Muscle of back (tissue), 11 donors: Measurements from ENCODE around the gene ADCY7. TPM values are rescaled to one million over a fixed set of nuclear protein-coding genes. Genes with fewer than 3 reads are reported as not detected.

ENCODE experiments used
- DNase-seq, 3 donors: peaks; one replicate each; pipeline versions ENCODE4 v3.0.0 to v3.0.0-alpha.2; 2013
- polyA plus RNA-seq, 10 donors: library from polyadenylated mRNA; unstranded; fragments of 120-200 nt; gene quantifications; one replicate each; pipeline ENCODE4 v1.2.1, GENCODE V29; 2013; ENCODE audit not compliant: insufficient read length in 10 of 10

ADCY7 gene
- polyA plus RNA-seq, 10 donors: 4.6 to 10.6 (median 8.9) TPM

DNA sequence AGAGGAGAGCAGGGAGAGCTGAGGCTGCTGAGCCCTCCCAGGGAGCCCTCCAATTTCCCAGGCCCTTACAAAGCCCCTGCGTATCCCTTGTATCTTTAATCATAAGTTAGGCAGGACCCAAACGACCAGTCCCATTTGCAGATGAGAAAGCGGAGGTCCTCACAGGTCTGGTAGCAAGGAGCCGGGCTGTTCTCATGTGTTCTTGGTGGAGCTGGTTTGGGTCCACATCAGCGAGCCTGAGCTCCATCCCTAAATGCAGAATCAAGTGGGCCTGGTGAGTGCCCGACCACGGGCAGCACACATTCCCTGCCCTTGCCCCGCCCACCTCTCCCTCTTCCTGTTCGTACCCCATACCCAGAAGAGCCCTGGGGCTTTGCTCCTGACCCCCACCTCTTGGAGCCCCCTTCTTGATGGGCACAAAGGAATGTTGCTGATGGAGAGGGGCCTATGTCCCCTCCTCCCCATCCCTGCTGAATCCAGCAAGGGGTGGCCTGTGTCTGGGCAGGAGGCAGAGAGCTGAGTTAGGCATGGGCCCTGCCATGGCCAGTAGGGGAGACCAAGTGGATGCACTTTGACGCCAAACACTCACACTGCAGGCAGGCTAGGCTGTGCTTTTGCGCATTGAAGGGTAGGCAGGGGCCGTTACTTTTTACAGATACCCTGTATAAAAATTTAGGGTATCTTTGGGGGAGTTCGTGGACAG is 18.3 kb upstream of the ADCY7 start:
- DNase-seq: no peak

GRCh38 chr16:50248845-50249244 is 17.5 kb upstream of the ADCY7 start:
- DNase-seq: no peak

DNA sequence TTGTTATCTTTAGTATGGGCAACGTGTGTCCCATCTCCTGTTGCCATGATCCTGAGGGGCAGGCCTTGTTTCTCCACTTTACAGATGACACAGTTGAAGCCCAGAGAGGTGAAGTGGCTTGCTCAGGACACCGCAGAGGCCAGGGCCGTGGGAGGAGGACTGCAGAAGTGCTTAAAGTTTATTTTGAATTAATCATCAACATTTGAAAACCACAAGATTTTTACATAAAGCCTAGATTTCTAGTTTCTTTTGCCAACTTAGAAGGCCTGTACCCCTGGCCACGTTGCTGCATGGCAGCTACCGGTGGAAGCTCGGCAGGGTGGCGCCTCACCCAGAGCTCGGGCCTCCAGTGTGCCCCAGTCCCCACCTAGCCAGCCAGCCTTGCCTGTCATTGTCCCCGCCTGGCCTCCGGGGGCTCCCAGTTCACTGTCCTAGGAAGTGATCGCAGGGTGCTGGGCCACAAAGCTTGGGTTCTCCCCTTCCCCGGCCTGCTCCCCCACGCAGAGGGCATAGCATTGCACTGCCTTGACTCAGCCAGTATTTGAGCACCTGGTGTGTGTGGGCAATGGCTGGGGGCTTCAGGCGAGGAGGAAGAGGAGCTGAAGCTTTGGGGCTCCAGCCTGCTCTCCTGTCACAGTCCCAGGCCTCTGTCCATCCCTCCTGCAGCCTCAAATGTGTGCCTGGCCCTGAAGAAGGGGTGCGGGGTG is 14.8 kb upstream of the ADCY7 start:
- peak in 1 of 3 donors; percentile 53 for DNase-seq

GRCh38 chr16:50252082-50252611 is 14.2 kb upstream of the ADCY7 start:
- DNase-seq: no peak

GRCh38 chr16:50252874-50253513 is 13.4 kb upstream of the ADCY7 start:
- no peak for DNase-seq

DNA sequence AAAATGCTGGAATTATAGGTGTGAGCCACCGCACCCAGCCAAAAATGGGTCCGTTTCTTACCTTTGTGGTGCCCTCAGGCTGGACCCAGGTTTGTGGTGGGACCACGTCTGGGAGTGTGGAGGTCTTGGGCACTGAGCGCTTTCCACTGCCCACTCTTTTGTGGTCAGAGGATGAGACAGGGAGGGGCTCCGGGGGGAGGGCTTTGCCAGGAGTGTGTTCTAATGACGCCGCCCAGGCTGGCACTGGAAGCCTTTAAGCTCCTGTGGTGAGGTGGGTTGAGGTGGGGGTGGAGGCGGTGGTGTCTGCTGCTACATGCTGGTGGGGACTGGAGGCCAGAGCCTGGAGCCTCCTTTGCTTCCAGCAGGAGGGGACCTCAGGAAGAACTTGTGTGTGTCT is 12.8 kb upstream of the ADCY7 start:
- DNase-seq: no peak

DNA sequence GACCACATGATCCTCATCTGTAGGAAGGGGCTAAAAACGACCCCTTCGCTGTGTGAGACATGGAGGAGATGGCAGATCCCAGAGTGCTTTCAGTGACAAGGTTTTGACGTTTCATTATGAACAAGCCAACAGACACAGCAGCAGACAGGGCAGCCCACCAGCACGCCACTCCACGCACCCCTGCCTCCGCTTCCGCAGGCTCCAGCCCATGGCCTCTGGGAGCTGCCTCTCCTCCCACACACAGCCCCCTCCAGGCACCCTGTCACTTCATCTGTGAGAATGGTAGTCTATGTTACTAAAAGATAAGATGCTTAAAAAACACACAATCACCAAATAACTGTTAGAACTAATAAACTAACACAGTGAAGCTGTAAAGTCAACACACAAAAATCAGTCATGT is 12.3 kb upstream of the ADCY7 start:
- DNase-seq: no peak

DNA sequence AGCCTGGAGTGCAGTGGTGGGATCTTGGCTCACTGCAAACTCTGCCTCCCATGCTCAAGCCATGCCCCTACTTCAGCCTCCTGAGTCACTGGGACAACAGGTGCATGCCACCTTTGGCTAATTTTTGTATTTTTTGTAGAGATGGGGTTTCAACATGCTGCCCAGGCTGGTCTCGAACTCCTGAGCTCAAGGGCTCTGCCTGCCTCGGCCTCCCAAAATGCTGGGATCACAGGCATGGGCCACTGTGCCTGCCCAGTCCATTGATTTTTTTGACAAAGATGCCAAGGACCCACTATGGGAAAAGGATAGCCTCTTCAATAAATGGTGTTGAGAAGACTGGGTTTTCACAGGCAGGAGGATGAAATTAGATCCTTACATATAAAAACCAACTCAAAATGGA is 10.8 kb upstream of the ADCY7 start:
- DNase-seq: no peak

GRCh38 chr16:50256604-50257003 is 9.7 kb upstream of the ADCY7 start:
- DNase-seq: no peak

DNA sequence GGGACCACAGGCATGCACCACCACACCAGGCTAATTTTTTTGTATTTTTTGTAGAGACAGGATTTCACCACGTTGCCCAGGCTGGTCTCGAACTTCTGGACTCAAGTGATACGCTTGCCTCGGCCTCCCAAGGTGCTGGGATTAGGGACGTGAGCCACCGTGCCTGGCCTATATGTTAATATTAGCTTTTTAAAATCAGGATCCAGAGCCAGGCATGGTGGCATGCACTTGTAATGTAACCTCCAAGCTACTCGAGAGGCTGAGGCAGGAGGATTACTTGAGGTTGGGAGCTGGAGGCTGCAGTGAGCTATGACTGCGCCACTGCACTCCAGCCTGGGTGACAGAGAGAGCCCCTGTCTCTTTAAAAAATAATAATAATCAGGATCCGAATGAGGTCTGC is 8.5 kb upstream of the ADCY7 start:
- DNase-seq: no peak

- peak in 2 of 3 donors; percentile 53 to 74 for DNase-seq
These were observed 6.8 kb upstream of the ADCY7 start for GRCh38 chr16:50259334-50260205.

DNA sequence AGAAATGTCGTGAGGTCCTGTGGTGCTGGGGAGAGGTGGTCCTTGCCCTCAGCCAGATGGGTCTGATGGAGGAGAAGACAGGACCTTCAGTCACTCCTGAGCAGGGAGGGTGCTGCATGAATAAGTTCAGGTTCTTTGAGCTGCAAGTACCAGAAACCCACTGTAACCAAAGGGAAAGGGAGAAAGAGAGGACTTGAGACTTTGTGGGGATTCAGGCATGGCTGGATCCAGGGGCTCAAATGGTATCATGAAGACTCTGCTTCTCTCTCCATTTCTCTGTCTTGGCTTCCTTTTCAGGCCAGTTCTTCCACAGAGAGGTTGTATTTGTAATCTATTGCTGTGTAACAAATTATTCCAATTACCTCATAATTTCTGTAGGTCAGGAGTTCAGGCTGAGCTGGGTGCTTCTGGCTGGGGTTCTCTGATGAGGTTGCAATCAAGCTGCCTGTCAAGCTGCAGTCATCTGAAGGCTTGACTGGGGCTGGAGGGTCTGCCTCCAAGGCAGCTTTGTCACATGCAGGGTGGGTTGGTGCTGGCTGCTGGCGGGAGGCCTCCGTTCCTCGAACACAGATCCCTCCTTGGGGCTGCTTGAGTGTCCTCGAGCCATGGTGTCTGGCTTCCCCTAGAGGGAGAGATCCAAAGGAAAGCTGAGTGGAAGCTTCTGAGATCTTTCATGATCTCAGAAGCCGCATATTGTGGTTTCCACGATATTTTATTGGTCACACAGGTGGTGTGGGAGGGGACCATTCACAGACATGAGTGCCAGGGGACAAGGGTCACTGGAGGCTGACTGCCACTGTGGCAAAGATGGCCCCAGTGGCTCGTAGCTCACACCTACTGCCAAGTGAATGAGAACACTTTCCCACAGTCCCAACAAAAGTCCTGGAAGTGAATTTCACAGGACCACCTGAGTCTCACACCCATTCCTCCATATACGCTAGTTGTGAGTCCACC is 5.9 kb upstream of the ADCY7 start:
- DNase-seq: no peak

- no peak for DNase-seq
These were observed 5.1 kb upstream of the ADCY7 start for GRCh38 chr16:50261160-50261706.

GRCh38 chr16:50261707-50262235 is 4.6 kb upstream of the ADCY7 start:
- peak in 1 of 3 donors; percentile 51 for DNase-seq

DNA sequence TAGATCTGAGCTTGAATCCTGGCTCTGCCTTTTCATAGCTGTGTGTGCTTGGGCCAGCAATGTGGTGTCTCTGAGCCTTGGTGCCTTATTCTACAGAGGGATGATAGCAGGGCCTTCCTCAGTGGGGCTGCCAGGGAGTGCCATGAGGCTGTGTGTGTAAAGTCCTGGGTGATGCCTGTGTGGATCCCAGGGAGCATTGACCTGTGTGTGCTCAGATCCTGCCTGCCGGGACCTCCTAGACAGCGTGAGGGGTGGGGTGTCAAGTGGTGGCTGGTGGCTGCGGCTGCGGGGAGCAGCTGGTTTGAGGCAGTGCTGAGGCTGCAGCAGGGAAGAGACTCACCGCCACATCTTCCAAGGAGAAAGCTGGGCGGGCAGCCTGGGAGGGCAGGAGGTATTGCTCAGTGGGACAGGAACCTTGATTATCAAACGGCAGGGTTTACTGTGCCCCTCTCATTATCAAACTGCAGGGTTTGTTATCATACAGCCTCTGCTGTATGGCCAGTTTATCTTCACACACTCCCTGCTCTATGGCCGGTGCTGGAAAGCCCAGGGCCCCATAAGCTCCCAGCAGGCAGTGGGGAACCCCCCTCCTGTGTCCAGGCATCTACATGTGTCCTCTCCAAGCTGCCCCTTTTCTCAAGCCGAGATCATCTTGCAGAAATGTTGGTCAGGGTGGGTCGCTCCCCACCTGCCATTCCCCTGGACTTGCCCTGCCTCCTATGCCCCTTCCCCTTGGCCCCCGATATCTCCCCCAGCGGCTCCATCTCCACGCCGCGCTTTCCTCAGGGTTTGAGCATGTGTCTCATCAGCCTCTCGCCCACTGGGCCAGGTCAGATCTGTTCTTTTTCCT is 3.1 kb upstream of the ADCY7 start:
- no peak for DNase-seq

DNA sequence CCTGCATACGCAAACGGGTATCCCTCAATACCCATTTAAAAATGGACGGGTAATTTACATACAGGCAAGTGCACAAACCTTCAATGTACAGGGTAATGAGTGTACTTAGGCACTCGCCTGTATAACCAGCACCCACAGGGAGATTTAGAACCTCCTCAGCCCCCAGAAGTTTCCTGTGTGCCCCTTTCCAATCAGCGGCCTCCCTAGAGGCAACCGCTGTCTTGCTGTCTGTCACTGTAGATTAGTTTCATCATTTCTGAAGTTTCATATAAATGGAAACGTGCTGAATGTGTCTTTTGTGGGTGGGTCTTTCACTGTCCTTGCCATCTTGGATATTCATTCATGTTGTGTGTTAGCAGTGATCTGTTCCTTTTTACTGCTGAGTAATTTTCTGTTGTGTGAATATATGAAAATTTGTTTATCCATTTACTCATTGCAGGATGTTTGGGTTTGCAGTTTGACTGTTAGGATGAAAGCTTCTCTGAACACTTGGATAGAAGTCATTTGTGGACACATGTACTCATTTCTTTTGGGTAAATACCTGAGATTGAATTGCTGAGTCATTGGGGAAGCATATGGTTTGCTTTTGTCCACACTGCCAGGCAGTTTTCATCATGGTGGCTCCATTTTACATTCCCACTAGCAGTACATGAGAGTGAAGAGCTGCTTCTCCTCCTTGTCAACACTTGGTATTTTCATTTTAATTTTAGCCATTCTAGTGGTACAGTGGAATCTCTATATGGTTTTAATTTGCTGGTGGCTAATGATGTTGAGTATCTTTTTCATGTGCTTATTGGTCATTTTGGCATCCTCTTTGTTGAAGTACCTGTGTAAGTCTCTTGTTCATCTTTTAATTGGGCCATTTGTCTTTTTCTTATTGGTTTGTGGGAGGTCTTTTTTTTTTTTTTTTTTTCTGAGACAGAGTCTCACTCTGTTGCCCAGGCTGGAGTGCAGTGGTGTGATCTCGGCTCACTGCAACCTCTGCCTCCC is 2.1 kb upstream of the ADCY7 start:
- no peak for DNase-seq

DNA sequence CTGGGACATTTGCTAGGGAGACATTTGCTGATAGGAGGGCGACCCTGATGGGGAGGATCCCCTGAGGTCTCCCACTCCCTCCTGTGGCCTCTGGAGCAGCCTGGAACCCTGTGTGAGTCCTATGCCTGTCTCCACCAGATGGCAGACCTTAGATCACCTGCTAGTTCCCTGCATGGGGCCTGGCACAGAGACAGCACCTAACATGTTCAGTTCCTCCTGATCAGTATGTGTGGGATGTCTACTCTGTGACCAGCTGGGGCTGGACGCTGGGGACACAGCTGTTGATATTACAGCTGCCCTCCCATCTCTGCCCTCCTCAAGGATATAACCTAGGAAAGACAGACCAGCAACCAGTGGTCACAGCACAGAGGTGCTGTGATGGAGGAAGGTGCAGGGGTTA is 1.1 kb upstream of the ADCY7 start:
- no peak for DNase-seq
